ENCODE measurements around the gene IGF2BP3.

DNA sequence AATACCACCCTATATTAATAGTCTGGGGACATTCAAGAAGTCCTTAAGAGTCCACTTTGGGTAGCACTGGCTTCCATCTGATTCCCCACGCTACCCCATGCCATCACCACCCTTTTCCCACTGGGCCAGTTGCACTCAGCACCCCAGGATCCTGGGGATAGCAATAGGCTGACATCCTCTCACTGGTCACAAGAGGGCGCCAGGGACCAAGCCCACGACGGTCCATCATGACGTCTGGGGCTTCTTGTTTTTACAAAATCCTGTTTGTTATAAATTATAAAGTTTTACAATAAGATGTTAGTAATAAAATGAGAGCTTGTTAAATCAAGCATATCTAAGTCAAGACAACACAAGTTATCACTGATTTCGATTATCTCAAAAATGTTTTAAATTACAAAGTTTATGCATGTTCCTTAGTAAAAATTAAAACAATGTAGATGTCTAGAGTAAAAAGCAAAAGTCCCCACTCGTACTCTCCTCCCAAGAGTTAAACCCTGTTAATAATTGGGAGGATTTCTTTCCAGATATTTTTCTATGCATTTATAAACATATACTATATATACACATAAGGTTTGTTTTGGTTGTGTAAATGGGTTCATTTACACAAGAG is 208.3 kb downstream of the IGF2BP3 start:
- TF ChIP-seq ZNF433 (tag by site-specific recombination; IDR thresholded peaks at IDR 0.05; ENCODE audit: low read depth) (no peak), REST (tag by site-specific recombination; IDR thresholded peaks at IDR 0.05) (no peak), ZNF621 (tag by site-specific recombination; IDR thresholded peaks at IDR 0.05) (no peak), ZNF768 (tag by site-specific recombination; IDR thresholded peaks at IDR 0.05) (no peak), ZNF391 (tag by site-specific recombination; IDR thresholded peaks at IDR 0.05; ENCODE audit: borderline replicate concordance, low read depth) (no peak), SP2 (tag by site-specific recombination; IDR thresholded peaks at IDR 0.05) (no peak), ZNF645 (tag by site-specific recombination; IDR thresholded peaks at IDR 0.05) (no peak), ZBTB21 (tag by site-specific recombination; IDR thresholded peaks at IDR 0.05) (no peak), ZFP41 (tag by site-specific recombination; IDR thresholded peaks at IDR 0.05; ENCODE audit: borderline replicate concordance) (no peak), ZNF510 (tag by site-specific recombination; IDR thresholded peaks at IDR 0.05; ENCODE audit: insufficient replicate concordance) (no peak), ZNF157 (tag by site-specific recombination; IDR thresholded peaks at IDR 0.05) (no peak)
- TF ChIP-seq, protein P1, sequence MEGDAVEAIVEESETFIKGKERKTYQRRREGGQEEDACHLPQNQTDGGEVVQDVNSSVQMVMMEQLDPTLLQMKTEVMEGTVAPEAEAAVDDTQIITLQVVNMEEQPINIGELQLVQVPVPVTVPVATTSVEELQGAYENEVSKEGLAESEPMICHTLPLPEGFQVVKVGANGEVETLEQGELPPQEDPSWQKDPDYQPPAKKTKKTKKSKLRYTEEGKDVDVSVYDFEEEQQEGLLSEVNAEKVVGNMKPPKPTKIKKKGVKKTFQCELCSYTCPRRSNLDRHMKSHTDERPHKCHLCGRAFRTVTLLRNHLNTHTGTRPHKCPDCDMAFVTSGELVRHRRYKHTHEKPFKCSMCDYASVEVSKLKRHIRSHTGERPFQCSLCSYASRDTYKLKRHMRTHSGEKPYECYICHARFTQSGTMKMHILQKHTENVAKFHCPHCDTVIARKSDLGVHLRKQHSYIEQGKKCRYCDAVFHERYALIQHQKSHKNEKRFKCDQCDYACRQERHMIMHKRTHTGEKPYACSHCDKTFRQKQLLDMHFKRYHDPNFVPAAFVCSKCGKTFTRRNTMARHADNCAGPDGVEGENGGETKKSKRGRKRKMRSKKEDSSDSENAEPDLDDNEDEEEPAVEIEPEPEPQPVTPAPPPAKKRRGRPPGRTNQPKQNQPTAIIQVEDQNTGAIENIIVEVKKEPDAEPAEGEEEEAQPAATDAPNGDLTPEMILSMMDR (tag by site-specific recombination; IDR thresholded peaks at IDR 0.05) = 0 out of 2 replicates have a peak, but pooled peaks have one; percentile 29
- TF ChIP-seq, protein P2, sequence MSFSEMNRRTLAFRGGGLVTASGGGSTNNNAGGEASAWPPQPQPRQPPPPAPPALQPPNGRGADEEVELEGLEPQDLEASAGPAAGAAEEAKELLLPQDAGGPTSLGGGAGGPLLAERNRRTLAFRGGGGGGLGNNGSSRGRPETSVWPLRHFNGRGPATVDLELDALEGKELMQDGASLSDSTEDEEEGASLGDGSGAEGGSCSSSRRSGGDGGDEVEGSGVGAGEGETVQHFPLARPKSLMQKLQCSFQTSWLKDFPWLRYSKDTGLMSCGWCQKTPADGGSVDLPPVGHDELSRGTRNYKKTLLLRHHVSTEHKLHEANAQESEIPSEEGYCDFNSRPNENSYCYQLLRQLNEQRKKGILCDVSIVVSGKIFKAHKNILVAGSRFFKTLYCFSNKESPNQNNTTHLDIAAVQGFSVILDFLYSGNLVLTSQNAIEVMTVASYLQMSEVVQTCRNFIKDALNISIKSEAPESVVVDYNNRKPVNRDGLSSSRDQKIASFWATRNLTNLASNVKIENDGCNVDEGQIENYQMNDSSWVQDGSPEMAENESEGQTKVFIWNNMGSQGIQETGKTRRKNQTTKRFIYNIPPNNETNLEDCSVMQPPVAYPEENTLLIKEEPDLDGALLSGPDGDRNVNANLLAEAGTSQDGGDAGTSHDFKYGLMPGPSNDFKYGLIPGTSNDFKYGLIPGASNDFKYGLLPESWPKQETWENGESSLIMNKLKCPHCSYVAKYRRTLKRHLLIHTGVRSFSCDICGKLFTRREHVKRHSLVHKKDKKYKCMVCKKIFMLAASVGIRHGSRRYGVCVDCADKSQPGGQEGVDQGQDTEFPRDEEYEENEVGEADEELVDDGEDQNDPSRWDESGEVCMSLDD (tag by site-specific recombination; IDR thresholded peaks at IDR 0.05) = 0 out of 2 replicates have a peak, but pooled peaks have one; percentile 26

Measured in HEK293 (cell line).